Effector memory CD4-positive, alpha-beta T cell (primary cell): ENCODE measurements around the gene CADM1.

Experiments
- DNase-seq, 3 donors: peaks; one replicate each; pipeline ENCODE4 v3.0.0-alpha.2; 2020
- H3K27ac ChIP-seq: 2 replicates; pipeline ENCODE4 v1.7.0; 2013; ENCODE audit warnings: mild to moderate bottlenecking, low read length, moderate library complexity; ENCODE audit not compliant: insufficient read depth, poor library complexity, severe bottlenecking
- H3K27me3 ChIP-seq: replicated peaks from 2 replicates; pipeline ENCODE4 v1.7.0; 2013; ENCODE audit warnings: mild to moderate bottlenecking, low read length; ENCODE audit not compliant: insufficient read depth, control insufficient read depth, poor library complexity, severe bottlenecking
- H3K36me3 ChIP-seq: 2 replicates; pipeline ENCODE4 v1.7.0; 2013; ENCODE audit warnings: mild to moderate bottlenecking, low read length, moderate library complexity; ENCODE audit not compliant: control insufficient read depth, insufficient read depth
- H3K4me1 ChIP-seq: 2 replicates; pipeline ENCODE4 v1.7.0; 2013; ENCODE audit warnings: low read length, mild to moderate bottlenecking; ENCODE audit not compliant: control insufficient read depth, insufficient read depth, poor library complexity, severe bottlenecking
- H3K4me3 ChIP-seq: 2 replicates; pipeline ENCODE4 v1.7.0; 2013; ENCODE audit warnings: low read length, low read depth, mild to moderate bottlenecking; ENCODE audit not compliant: insufficient read depth, poor library complexity, severe bottlenecking
- H3K9me3 ChIP-seq: 2 replicates; pipeline ENCODE4 v1.7.0; 2013; ENCODE audit warnings: mild to moderate bottlenecking, low read length, moderate library complexity; ENCODE audit not compliant: control insufficient read depth

Gene CADM1

DNA sequence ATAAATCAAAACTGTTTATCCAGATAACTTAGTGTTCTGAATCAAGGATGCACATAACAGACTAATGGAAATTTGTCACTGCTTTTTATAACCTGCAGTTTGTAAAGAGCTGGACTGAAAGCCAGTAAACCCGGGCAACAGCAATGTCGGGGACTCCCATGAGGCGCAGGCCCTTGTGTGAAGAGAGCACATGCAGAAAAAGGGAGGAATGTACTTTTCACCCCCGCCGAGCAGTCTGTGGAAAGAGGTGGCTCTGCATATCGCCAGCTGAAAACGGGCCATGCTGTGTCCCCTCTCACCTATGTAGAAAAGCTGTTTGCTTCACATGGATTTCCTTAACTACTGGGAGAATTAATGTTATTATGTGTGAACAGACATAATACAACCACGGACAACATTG is 291.2 kb downstream of the CADM1 start:
- Histone ChIP-seq H3K4me3 (no peak overlapping the region), H3K4me1 (no peaks in the 10 kb centered on the region), H3K27ac (no peak overlapping the region), H3K27me3 (no peaks in the 10 kb centered on the region), H3K9me3 (no peaks in the 10 kb centered on the region), H3K36me3 (no peaks in the 10 kb centered on the region)
- no peak for DNase-seq

DNA sequence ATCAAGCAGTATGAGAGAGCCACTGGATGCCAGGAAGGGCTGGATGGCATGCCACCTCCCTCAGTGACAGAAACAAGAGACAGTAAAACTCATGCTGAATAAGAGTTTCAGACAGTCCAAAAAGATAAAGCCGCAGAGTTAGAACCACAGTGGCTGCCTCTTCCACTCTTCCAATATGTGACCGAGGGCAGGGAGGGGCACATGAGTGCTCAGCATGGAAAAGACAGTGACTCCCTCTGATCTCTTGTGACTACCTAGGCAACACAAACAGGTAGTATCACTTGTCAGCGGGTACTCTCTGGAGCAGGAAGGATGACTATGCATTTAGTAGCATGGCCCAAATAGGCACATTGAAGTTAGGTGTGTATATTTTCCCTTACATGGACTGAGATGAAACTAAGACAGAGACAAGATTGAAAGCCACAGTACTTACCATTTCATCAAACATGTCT is 295.4 kb downstream of the CADM1 start:
- no peaks in the 10 kb centered on the region for H3K4me1 ChIP-seq
- no peaks in the 10 kb centered on the region for H3K36me3 ChIP-seq
- no peak overlapping the region for H3K4me3 ChIP-seq
- no peaks in the 10 kb centered on the region for H3K27me3 ChIP-seq
- H3K27ac ChIP-seq = no peak overlapping the region
- no peaks in the 10 kb centered on the region for H3K9me3 ChIP-seq
- no peak for DNase-seq

DNA sequence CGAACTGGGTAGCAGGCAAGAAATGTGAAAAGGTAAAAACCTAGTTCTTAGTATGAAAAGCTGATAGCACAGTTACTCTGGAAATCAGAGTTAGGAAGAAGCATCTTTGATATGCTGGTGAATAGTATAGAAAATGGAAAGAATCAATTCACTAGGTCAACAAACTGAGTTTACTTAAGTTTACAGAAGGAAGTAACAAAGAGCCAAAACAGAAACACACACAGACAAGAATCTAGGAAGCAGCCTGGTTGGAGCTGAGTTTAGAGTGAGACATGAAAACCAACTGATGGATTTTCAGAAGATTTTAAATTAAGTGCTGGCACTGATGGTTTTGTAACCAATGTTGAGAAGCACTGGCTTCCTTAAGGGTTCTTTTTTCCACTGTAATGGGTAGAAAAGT is 296.3 kb downstream of the CADM1 start:
- no peaks in the 10 kb centered on the region for H3K27me3 ChIP-seq
- DNase-seq = no peak
- no peak overlapping the region for H3K4me3 ChIP-seq

DNA sequence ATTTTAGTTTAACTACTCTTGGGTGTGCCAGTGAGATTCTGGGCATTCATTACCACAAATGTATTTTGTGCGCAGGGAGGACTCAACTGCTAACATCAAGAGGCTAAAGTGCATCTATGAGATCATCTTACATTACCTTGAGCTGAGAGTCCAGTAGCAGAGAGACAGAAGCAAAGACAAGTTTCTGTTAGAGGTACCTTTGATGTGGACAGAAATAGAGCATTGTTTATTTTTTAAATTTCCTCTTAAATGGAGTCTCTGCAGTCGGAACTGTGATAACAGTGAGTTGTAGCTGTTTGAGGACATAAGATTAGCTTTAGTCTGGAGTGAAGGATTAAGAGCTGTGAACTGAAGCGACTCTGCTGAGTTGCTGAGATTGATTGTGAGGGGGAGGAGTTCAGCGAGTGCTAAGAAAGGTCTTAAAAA is 297.0 kb downstream of the CADM1 start:
- no peak for DNase-seq
- no peak overlapping the region for H3K4me3 ChIP-seq
- H3K4me1 ChIP-seq = no peaks in the 10 kb centered on the region
- no peaks in the 10 kb centered on the region for H3K9me3 ChIP-seq
- no peak overlapping the region for H3K27ac ChIP-seq
- no peaks in the 10 kb centered on the region for H3K27me3 ChIP-seq
- no peaks in the 10 kb centered on the region for H3K36me3 ChIP-seq

More for the DNA sequence above, 296.3 kb downstream of the CADM1 start:
- Histone ChIP-seq H3K27ac (no peak overlapping the region), H3K9me3 (no peaks in the 10 kb centered on the region), H3K36me3 (no peaks in the 10 kb centered on the region), H3K4me1 (no peaks in the 10 kb centered on the region)

DNA sequence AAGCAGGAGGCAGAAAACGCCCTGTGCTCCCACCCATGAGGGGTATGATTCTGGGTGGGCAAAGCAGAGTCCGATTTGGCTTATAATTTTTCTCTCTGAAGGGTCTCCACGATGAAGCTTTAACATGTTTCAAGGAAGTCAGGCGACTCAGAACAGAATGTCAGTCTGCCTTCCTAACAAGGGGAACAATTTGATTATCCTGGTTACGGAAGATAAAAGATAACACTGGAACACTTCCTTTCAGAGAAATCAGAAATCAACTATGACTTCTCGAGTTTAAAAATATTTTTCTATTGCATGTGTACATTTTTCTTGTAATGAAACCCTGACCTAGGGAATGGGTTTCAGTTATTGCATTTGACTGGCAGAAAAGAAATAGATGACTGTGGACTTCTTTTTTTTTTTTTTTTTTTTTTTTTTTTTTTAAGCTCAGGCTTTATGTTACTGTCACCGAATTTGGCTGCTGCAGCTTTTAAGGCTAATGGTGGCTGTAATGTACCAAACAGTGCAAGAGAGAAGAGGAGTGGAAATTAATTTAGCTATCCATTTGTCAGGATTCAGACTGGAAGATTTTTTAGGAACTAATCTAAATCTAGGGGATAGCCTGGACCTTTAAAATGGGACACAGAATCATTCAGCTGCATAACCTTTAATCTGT is 297.7 kb downstream of the CADM1 start:
- DNase-seq = no peak
- no peak overlapping the region for H3K27ac ChIP-seq
- H3K9me3 ChIP-seq = no peaks in the 10 kb centered on the region
- H3K4me3 ChIP-seq = no peak overlapping the region
- no peaks in the 10 kb centered on the region for H3K27me3 ChIP-seq
- H3K4me1 ChIP-seq = no peaks in the 10 kb centered on the region
- no peaks in the 10 kb centered on the region for H3K36me3 ChIP-seq

DNA sequence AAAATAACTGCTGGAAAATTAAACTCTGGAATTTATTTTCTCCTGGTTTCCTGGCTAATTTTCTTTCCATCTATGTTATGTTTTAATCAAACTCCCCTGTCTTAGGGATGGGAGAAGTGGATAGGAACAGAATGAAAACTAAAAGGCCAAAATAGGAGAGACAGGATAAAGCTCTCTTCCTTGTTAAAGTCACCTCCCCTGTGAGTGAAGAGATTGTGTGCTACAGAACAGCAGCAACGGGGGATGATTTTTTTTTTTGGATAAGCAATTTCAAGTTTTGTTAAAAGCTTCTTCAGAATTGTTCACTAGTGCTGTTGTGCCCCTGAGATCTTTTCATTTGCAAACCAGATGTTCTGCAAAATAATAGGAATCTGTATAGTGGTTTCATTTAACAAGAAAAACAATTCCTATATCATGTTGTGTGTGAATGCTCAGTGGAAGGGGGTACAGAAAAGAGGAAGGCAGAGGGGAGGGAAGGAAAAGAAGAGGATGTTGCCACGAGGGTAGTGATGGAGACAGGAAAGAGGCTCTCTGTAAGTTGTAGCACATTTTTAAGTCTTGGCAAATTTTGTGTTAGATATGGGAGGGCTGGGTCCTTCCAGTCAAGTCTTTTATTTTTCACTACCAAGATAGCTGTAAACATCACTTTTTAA is 301.2 kb downstream of the CADM1 start:
- Histone ChIP-seq H3K4me1 (no peaks in the 10 kb centered on the region), H3K27ac (no peak overlapping the region), H3K36me3 (no peaks in the 10 kb centered on the region), H3K4me3 (no peak overlapping the region), H3K27me3 (no peaks in the 10 kb centered on the region), H3K9me3 (no peaks in the 10 kb centered on the region)
- no peak for DNase-seq

DNA sequence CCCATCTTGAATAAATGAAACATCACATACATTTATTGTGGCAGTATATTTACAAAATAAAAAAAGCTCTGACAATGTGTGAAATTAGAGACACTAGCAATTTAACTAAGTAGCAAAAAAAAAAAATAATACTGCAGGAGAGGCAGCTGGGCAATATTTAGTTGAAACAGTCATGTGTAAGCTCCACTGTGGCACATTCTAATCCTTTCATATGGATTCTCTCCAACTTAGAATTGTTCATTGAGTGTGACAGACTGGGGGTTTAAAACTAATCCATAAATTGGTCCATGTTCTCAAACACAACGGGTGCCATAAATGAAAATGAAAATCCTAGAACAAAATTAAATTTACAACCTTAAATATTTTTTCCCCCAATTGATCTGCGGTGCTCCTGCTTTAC is 302.1 kb downstream of the CADM1 start:
- Histone ChIP-seq H3K27me3 (no peaks in the 10 kb centered on the region), H3K4me3 (no peak overlapping the region), H3K27ac (no peak overlapping the region), H3K36me3 (no peaks in the 10 kb centered on the region), H3K9me3 (no peaks in the 10 kb centered on the region), H3K4me1 (no peaks in the 10 kb centered on the region)
- DNase-seq = no peak

DNA sequence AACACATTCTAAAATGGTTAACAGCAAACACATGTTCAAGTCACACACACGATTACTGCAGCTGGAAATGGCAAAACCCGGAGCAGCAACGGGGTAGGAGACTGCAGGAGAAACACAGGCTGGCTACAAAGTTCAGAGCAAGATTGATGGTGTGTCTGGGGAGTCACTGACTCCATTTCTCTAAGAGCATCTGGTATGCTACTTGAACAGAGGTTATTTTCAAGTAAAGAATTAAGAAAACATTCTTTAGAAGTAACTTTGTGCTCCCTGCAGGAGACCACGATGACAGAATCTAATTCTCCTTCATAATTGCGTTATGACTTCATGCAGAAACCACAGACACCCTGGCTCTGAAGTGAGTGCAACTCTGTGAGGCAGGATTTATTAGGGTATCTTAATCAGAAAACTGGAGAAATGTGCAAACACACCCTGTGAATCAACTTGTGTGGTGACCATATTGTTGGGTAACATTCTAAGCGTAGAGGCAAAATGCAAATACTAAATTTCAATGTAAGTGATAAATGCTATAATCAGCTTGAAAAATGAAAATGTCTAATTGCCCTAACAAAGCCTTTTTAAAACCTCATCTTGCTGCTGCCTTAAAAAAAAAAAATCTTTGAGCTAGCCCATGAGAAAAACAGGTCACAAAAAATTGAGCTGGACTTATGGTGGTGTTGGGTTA is 303.0 kb downstream of the CADM1 start:
- no peak for DNase-seq
- Histone ChIP-seq H3K9me3 (no peaks in the 10 kb centered on the region), H3K27me3 (no peaks in the 10 kb centered on the region), H3K4me3 (no peak overlapping the region), H3K36me3 (no peaks in the 10 kb centered on the region), H3K4me1 (no peaks in the 10 kb centered on the region), H3K27ac (no peak overlapping the region)

DNA sequence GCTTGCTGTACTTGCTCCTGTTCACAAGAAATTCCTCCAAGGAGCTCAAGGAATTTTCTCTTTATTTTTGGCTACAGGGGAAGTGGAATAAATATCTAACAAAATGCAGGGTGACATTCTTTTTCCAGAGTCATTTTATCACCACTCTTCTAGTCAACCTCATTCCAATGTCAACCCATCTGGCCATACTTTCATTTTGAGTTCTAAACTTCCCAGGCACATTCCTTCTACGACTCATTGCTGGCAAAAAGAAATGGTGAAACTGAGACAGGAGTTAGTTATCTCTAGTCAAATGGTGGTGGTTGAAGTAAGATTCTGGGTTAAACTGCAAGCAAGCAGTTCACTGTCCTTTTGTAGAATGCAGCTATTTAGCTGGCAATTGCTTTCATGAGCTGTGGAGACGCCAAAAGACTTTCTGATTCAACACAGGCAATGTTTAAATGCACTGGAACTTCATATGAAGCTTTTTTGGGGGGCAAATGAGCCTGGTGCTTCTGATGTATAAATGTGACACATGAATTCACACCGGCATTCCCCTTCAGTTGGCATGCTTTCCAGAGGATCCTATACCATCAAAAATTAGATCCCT is 304.6 kb downstream of the CADM1 start:
- Histone ChIP-seq H3K27me3 (no peaks in the 10 kb centered on the region), H3K4me3 (no peak overlapping the region), H3K36me3 (no peaks in the 10 kb centered on the region), H3K9me3 (no peaks in the 10 kb centered on the region), H3K27ac (no peak overlapping the region), H3K4me1 (no peaks in the 10 kb centered on the region)
- no peak for DNase-seq

DNA sequence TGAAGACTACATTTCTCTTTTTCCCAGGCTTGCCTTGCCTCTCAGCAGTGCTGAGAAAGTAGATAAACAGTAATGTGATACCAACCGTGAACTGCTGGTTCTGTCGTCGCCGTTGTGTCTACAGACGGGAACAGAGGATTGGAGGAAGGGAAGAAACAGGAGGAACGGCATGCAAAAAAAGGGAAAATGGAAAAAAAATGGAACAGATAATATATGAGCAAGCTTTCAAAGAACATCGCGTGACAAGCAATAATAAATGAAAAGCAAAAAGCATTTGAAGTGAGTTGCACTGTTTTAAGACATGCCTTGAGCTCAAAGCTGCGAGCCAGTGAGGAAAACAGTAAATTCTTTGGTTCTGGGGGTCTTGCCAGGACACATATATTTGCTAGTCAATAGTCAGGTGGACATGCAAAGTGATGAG is 305.9 kb downstream of the CADM1 start:
- Histone ChIP-seq H3K27me3 (no peaks in the 10 kb centered on the region), H3K4me3 (no peak overlapping the region), H3K27ac (no peak overlapping the region), H3K36me3 (no peaks in the 10 kb centered on the region), H3K9me3 (no peaks in the 10 kb centered on the region), H3K4me1 (no peaks in the 10 kb centered on the region)
- DNase-seq = no peak
